A549 treated with AZD2906 at 1 μM for 4 hours (cell line): ENCODE results near the gene B3GALNT1. TPM values are rescaled to one million over a fixed set of nuclear protein-coding genes. Genes with fewer than 3 reads are reported as not detected.

ENCODE experiments used
- total RNA-seq: library from RNA; stranded (reverse); fragments of 200-300 nt; extraction: Qiagen RNA extraction; gene quantifications from 5 replicates; pipeline ENCODE4 v1.2.3, GENCODE V29; 2022

B3GALNT1 gene, protein sequence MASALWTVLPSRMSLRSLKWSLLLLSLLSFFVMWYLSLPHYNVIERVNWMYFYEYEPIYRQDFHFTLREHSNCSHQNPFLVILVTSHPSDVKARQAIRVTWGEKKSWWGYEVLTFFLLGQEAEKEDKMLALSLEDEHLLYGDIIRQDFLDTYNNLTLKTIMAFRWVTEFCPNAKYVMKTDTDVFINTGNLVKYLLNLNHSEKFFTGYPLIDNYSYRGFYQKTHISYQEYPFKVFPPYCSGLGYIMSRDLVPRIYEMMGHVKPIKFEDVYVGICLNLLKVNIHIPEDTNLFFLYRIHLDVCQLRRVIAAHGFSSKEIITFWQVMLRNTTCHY
- total RNA-seq = 0.17 to 0.39 TPM (median 0.22 TPM) in 5 replicates

DNA sequence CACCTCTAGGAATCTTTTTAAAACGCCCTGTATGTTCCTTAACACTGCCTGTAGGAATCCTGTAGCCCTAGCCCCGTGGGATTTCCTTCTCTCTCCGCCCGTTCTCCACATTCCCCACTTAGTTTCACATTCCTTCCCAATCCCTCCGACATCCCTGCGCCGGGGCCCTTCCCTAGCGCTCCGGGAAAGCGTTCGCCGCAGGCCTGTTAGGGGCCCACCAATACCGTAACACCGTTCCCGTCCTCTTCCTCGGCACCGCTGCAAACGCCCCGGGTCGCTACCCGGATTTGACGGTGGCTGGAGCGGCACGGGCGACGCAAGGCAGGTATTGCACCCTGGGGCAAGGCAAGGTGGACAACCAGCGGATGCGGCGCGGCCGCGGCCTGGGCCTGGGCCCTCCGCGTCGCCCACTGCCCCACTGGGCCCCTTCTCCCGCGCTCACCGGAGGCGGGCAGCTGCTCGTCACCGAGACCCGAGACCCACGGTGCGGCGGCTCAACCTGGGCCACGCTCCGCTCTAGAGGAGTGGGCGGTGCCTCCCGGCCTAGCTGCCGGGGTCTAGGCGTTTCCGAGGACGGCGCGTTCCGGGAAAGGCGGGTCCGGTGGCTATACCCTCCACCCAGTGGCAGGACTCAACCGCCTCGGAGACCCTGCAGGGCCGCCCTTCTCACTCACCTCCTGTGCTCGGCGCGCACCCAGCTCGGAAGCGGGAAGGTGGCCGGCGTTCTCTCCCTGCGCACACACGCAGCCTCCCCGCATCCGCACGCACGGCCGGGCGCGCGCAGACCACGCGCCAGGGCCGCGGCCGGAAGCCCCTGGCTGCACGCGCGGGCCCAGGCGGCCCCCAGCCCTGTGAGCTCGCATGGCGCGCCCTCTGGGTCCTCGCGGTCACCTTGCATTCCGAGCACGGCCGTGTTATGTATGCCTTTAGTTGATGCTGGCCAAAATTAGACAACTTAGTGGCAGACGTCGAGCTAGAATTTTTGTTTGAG is at the start of gene B3GALNT1:
TSS of gene B3GALNT1 (minus strand) at position 789 of the 991 bp plus-strand sequence. CDS start 18,595 bp downstream, outside the sequence.

Other genes starting within 250 kb of the B3GALNT1 start
- 40.9 to 67.7 TPM (median 47.9 TPM) in 5 replicates for gene NMD3, start 116.0 kb upstream of the B3GALNT1 start, total RNA-seq